SU-DHL-6 (cell line): ENCODE results near the gene CDC16.

ENCODE experiments used
- H2AFZ ChIP-seq: fragments of 200-600 bp; sonication (generic); 2 replicates; pipeline ENCODE4 v1.6.1; 2014; ENCODE audit warnings: low read depth, mild to moderate bottlenecking, moderate library complexity, mixed read lengths, antibody characterized with exemption, low read length; ENCODE audit not compliant: severe bottlenecking
- H3F3A ChIP-seq: fragments of 200-600 bp; shearing (Covaris generic); 2 replicates; pipeline ENCODE4 v1.6.0; 2016; ENCODE audit warnings: antibody characterized with exemption, mild to moderate bottlenecking; ENCODE audit not compliant: insufficient read depth
- H3K27ac ChIP-seq: fragments of 200-600 bp; sonication (generic); 2 replicates; pipeline ENCODE4 v1.5.1; 2016; ENCODE audit warnings: low read depth, mild to moderate bottlenecking, low read length, moderate library complexity, mixed read lengths
- H3K27me3 ChIP-seq: fragments of 200-600 bp; sonication (generic), shearing (Covaris generic); 2 replicates; pipeline ENCODE4 v1.6.0; 2014; ENCODE audit warnings: mild to moderate bottlenecking, low read length
- H3K36me3 ChIP-seq: fragments of 200-600 bp; sonication (generic); 2 replicates; pipeline ENCODE4 v1.6.1; 2014; ENCODE audit warnings: mild to moderate bottlenecking, low read length, mixed read lengths
- H3K4me2 ChIP-seq: fragments of 300-600, 200-600 bp; shearing (Covaris generic), sonication (generic); 2 replicates; pipeline ENCODE4 v1.6.0; 2014; ENCODE audit warnings: low read length, low read depth, mild to moderate bottlenecking; ENCODE audit not compliant: poor library complexity, severe bottlenecking
- H3K4me3 ChIP-seq: fragments of 200-600 bp; sonication (generic); 2 replicates; pipeline ENCODE4 v1.5.1; 2014; ENCODE audit warnings: antibody characterized with exemption, low read length, mild to moderate bottlenecking, mixed read lengths; ENCODE audit not compliant: insufficient read depth, poor library complexity, severe bottlenecking
- H3K79me2 ChIP-seq: fragments of 200-600 bp; sonication (generic); 2 replicates; pipeline ENCODE4 v1.6.1; 2014; ENCODE audit warnings: mild to moderate bottlenecking, low read length, moderate library complexity; ENCODE audit not compliant: insufficient read depth
- H3K9ac ChIP-seq: fragments of 200-600 bp; sonication (generic); 2 replicates; pipeline ENCODE4 v1.7.0; 2014; ENCODE audit warnings: mild to moderate bottlenecking, low read length
- H3K9me2 ChIP-seq: fragments of 200-600 bp; sonication (generic); replicated peaks from 2 replicates; pipeline ENCODE4 v1.6.1; 2014; ENCODE audit warnings: low read length; ENCODE audit not compliant: insufficient read depth
- H3K9me3 ChIP-seq: fragments of 200-600 bp; sonication (generic); 2 replicates; pipeline ENCODE4 v1.6.1; 2014; ENCODE audit warnings: low read length, mixed read lengths; ENCODE audit not compliant: insufficient read depth
- H4K20me1 ChIP-seq: fragments of 200-600 bp; sonication (generic); 2 replicates; pipeline ENCODE4 v1.6.1; 2014; ENCODE audit warnings: low read depth, mild to moderate bottlenecking, antibody characterized with exemption, low read length, moderate library complexity, mixed read lengths
- CTCF ChIP-seq: fragments of 200-600 bp; sonication (generic); IDR thresholded peaks from one replicate; pipeline ENCODE4 v1.5.1; 2017; ENCODE audit warnings: antibody characterized with exemption, mild to moderate bottlenecking, low read length, moderate library complexity; ENCODE audit not compliant: insufficient read depth, poor library complexity, severe bottlenecking
- EZH2phosphoT487 ChIP-seq: fragments of 200-600 bp; sonication (generic), shearing (Covaris generic); conservative IDR thresholded peaks from 2 replicates; pipeline ENCODE4 v1.6.1; 2018; ENCODE audit warnings: mild to moderate bottlenecking, antibody characterized with exemption, low read length, moderate library complexity, mixed read lengths

CDC16 gene

GRCh38 chr13:114200399-114200911, 34.2 kb upstream of the CDC16 start:
- Histone ChIP-seq H2AFZ (no peak overlapping the region), H4K20me1 (no peaks in the 10 kb centered on the region), H3K9ac (no peak overlapping the region), H3K36me3 (no peaks in the 10 kb centered on the region), H3K79me2 (no peaks in the 10 kb centered on the region), H3K9me3 (no peaks in the 10 kb centered on the region), H3K4me2 (no peak overlapping the region), H3K27me3 (no peaks in the 10 kb centered on the region), H3K27ac (no peak overlapping the region), H3F3A (no peaks in the 10 kb centered on the region), H3K9me2 (no peaks in the 10 kb centered on the region), H3K4me3 (no peak overlapping the region)
- TF ChIP-seq CTCF, result no peak
- TF ChIP-seq EZH2phosphoT487, result no peak

GRCh38 chr13:114202581-114202980, 32.1 kb upstream of the CDC16 start:
- Histone ChIP-seq H3F3A (no peaks in the 10 kb centered on the region), H4K20me1 (no peaks in the 10 kb centered on the region), H3K4me2 (no peak overlapping the region), H3K27ac (no peak overlapping the region), H3K79me2 (no peaks in the 10 kb centered on the region), H3K27me3 (no peaks in the 10 kb centered on the region), H3K4me3 (no peak overlapping the region), H3K9me3 (peaks cover 12% of the 10 kb centered on the region; the same call in 1 of the 2 replicates), H3K36me3 (no peaks in the 10 kb centered on the region), H3K9ac (no peak overlapping the region), H3K9me2 (no peaks in the 10 kb centered on the region), H2AFZ (no peak overlapping the region)
- TF ChIP-seq EZH2phosphoT487 (no peak), CTCF (no peak)

GRCh38 chr13:114203536-114203935, 31.2 kb upstream of the CDC16 start:
- H3F3A ChIP-seq, result no peaks in the 10 kb centered on the region
- no peaks in the 10 kb centered on the region for H3K27me3 ChIP-seq
- no peaks in the 10 kb centered on the region for H3K9me2 ChIP-seq
- no peak overlapping the region for H3K4me3 ChIP-seq
- H3K4me2 ChIP-seq, result no peak overlapping the region
- no peak overlapping the region for H3K27ac ChIP-seq
- no peaks in the 10 kb centered on the region for H4K20me1 ChIP-seq
- no peak overlapping the region for H2AFZ ChIP-seq
- no peaks in the 10 kb centered on the region for H3K79me2 ChIP-seq
- TF ChIP-seq EZH2phosphoT487, result no peak
- no peak for TF ChIP-seq CTCF
- no peak overlapping the region for H3K9ac ChIP-seq
- no peaks in the 10 kb centered on the region for H3K36me3 ChIP-seq
- H3K9me3 ChIP-seq, result peaks cover 14% of the 10 kb centered on the region; the same call in 1 of the 2 replicates
